Activated naive CD8-positive, alpha-beta T cell treated with anti-CD3 and anti-CD28 coated beads for 36 hours (primary cell): ENCODE data around the gene LRGUK. TPM values are rescaled to one million over a fixed set of nuclear protein-coding genes. Genes with fewer than 3 reads are reported as not detected.

Source experiments
- DNase-seq: peaks from one replicate; pipeline ENCODE4 v3.0.0; 2021
- H3K27ac Mint-ChIP-seq: one replicate; pipeline ENCODE4 v1.8.0; 2022; ENCODE audit warnings: mild to moderate bottlenecking, moderate library complexity, mixed read lengths
- H3K27me3 Mint-ChIP-seq: one replicate; pipeline ENCODE4 v1.8.0; 2022; ENCODE audit warnings: mild to moderate bottlenecking, mixed read lengths
- H3K36me3 Mint-ChIP-seq: one replicate; pipeline ENCODE4 v1.8.0; 2021; ENCODE audit warnings: mild to moderate bottlenecking, mixed read lengths
- H3K4me1 Mint-ChIP-seq: one replicate; pipeline ENCODE4 v1.8.0; 2021; ENCODE audit warnings: mixed read lengths
- H3K4me3 Mint-ChIP-seq: one replicate; pipeline ENCODE4 v1.8.0; 2022; ENCODE audit warnings: mild to moderate bottlenecking, moderate library complexity, mixed read lengths
- H3K9me3 Mint-ChIP-seq: one replicate; pipeline ENCODE4 v1.8.0; 2022; ENCODE audit warnings: mixed read lengths
- total RNA-seq, 2 experiments: library from RNA; stranded (reverse); gene quantifications; one replicate each; pipeline ENCODE4 v1.2.3, GENCODE V29; 2021

The LRGUK gene
- total RNA-seq, 2 experiments from 2014 or later = 0.12 TPM; not detected in 1

GRCh38 chr7:134187893-134188292 lies 60.8 kb downstream of the LRGUK start:
- Mint-ChIP-seq H3K9me3 (no peaks in the 10 kb centered on the region), H3K4me3 (no peak overlapping the region), H3K27ac (no peak overlapping the region), H3K36me3 (no peaks in the 10 kb centered on the region), H3K27me3 (no peaks in the 10 kb centered on the region), H3K4me1 (no peaks in the 10 kb centered on the region)
- no peak for DNase-seq

GRCh38 chr7:134188311-134188710 lies 61.2 kb downstream of the LRGUK start:
- no peaks in the 10 kb centered on the region for H3K9me3 Mint-ChIP-seq
- no peak overlapping the region for H3K4me3 Mint-ChIP-seq
- no peak overlapping the region for H3K27ac Mint-ChIP-seq
- DNase-seq = no peak
- no peaks in the 10 kb centered on the region for H3K27me3 Mint-ChIP-seq
- no peaks in the 10 kb centered on the region for H3K4me1 Mint-ChIP-seq
- H3K36me3 Mint-ChIP-seq = no peaks in the 10 kb centered on the region

- no peaks in the 10 kb centered on the region for H3K4me1 Mint-ChIP-seq
- no peak overlapping the region for H3K4me3 Mint-ChIP-seq
- no peaks in the 10 kb centered on the region for H3K36me3 Mint-ChIP-seq
- no peak for DNase-seq
- H3K27ac Mint-ChIP-seq = no peak overlapping the region
- H3K9me3 Mint-ChIP-seq = no peaks in the 10 kb centered on the region
- no peaks in the 10 kb centered on the region for H3K27me3 Mint-ChIP-seq
These were observed 62.4 kb downstream of the LRGUK start for GRCh38 chr7:134189559-134189958.

- Mint-ChIP-seq H3K4me3 (no peak overlapping the region), H3K36me3 (no peaks in the 10 kb centered on the region), H3K27me3 (no peaks in the 10 kb centered on the region), H3K9me3 (no peaks in the 10 kb centered on the region), H3K27ac (no peak overlapping the region), H3K4me1 (no peaks in the 10 kb centered on the region)
- DNase-seq = no peak
These were observed 64.7 kb downstream of the LRGUK start for GRCh38 chr7:134191876-134192275.

DNA sequence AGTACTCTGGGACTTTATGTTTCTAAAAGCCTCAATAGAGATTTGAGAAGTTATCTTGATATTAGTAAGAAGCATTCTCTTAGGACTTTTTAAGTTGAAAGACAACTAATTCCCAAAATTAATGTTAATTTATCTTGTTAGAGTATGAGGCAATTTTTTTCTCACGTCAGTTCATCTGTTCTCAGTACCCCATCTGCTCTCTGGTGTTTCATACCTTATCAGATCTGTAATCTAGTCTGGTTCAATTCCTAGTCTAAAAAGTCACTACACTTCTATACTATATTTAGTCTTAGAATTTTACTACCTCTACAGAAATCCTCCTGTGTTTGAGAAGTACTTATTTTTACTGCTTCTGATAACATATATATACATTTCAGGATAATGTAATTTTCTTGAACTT lies 66.1 kb downstream of the LRGUK start:
- Mint-ChIP-seq H3K4me1 (no peaks in the 10 kb centered on the region), H3K36me3 (no peaks in the 10 kb centered on the region), H3K27me3 (no peaks in the 10 kb centered on the region), H3K4me3 (no peak overlapping the region), H3K27ac (no peak overlapping the region), H3K9me3 (no peaks in the 10 kb centered on the region)
- DNase-seq = no peak

GRCh38 chr7:134195252-134195651 lies 68.1 kb downstream of the LRGUK start:
- Mint-ChIP-seq H3K36me3 (no peaks in the 10 kb centered on the region), H3K4me3 (no peak overlapping the region), H3K27me3 (no peaks in the 10 kb centered on the region)

GRCh38 chr7:134196439-134196838 lies 69.3 kb downstream of the LRGUK start:
- H3K27ac Mint-ChIP-seq = no peak overlapping the region

More at GRCh38 chr7:134195252-134195651, 68.1 kb downstream of the LRGUK start:
- Mint-ChIP-seq H3K9me3 (no peaks in the 10 kb centered on the region), H3K27ac (no peak overlapping the region), H3K4me1 (no peaks in the 10 kb centered on the region)
- DNase-seq = no peak

GRCh38 chr7:134197345-134197744 lies 70.2 kb downstream of the LRGUK start:
- Mint-ChIP-seq H3K27me3 (no peaks in the 10 kb centered on the region), H3K9me3 (no peaks in the 10 kb centered on the region), H3K27ac (no peak overlapping the region), H3K36me3 (no peaks in the 10 kb centered on the region), H3K4me3 (no peak overlapping the region), H3K4me1 (no peaks in the 10 kb centered on the region)
- no peak for DNase-seq

More at GRCh38 chr7:134196439-134196838, 69.3 kb downstream of the LRGUK start:
- H3K4me3 Mint-ChIP-seq = no peak overlapping the region
- H3K9me3 Mint-ChIP-seq = no peaks in the 10 kb centered on the region
- H3K27me3 Mint-ChIP-seq = no peaks in the 10 kb centered on the region
- H3K36me3 Mint-ChIP-seq = no peaks in the 10 kb centered on the region
- no peak for DNase-seq
- no peaks in the 10 kb centered on the region for H3K4me1 Mint-ChIP-seq

GRCh38 chr7:134200970-134201369 lies 73.8 kb downstream of the LRGUK start:
- H3K9me3 Mint-ChIP-seq = no peaks in the 10 kb centered on the region
- H3K4me3 Mint-ChIP-seq = no peak overlapping the region
- DNase-seq = no peak
- no peaks in the 10 kb centered on the region for H3K27me3 Mint-ChIP-seq
- no peaks in the 10 kb centered on the region for H3K36me3 Mint-ChIP-seq
- H3K4me1 Mint-ChIP-seq = no peaks in the 10 kb centered on the region
- H3K27ac Mint-ChIP-seq = no peak overlapping the region

GRCh38 chr7:134201569-134202261 lies 74.6 kb downstream of the LRGUK start:
- no peaks in the 10 kb centered on the region for H3K27me3 Mint-ChIP-seq
- no peak overlapping the region for H3K27ac Mint-ChIP-seq
- no peak for DNase-seq
- no peaks in the 10 kb centered on the region for H3K36me3 Mint-ChIP-seq
- no peak overlapping the region for H3K4me3 Mint-ChIP-seq
- H3K9me3 Mint-ChIP-seq = no peaks in the 10 kb centered on the region
- no peaks in the 10 kb centered on the region for H3K4me1 Mint-ChIP-seq

- Mint-ChIP-seq H3K36me3 (no peaks in the 10 kb centered on the region), H3K27me3 (no peaks in the 10 kb centered on the region), H3K4me3 (no peak overlapping the region), H3K27ac (no peak overlapping the region), H3K9me3 (no peaks in the 10 kb centered on the region), H3K4me1 (no peaks in the 10 kb centered on the region)
- no peak for DNase-seq
These were observed 76.2 kb downstream of the LRGUK start for GRCh38 chr7:134203186-134203889.

GRCh38 chr7:134209322-134210015 lies 82.3 kb downstream of the LRGUK start:
- Mint-ChIP-seq H3K4me3 (no peak overlapping the region), H3K9me3 (no peaks in the 10 kb centered on the region), H3K36me3 (no peaks in the 10 kb centered on the region), H3K4me1 (no peaks in the 10 kb centered on the region), H3K27ac (no peak overlapping the region), H3K27me3 (peaks cover 3% of the 10 kb centered on the region)
- DNase-seq = no peak

GRCh38 chr7:134210227-134210626 lies 83.1 kb downstream of the LRGUK start:
- DNase-seq = no peak
- Mint-ChIP-seq H3K4me3 (no peak overlapping the region), H3K9me3 (no peaks in the 10 kb centered on the region), H3K27ac (no peak overlapping the region), H3K27me3 (peaks cover 3% of the 10 kb centered on the region), H3K36me3 (no peaks in the 10 kb centered on the region), H3K4me1 (no peaks in the 10 kb centered on the region)

DNA sequence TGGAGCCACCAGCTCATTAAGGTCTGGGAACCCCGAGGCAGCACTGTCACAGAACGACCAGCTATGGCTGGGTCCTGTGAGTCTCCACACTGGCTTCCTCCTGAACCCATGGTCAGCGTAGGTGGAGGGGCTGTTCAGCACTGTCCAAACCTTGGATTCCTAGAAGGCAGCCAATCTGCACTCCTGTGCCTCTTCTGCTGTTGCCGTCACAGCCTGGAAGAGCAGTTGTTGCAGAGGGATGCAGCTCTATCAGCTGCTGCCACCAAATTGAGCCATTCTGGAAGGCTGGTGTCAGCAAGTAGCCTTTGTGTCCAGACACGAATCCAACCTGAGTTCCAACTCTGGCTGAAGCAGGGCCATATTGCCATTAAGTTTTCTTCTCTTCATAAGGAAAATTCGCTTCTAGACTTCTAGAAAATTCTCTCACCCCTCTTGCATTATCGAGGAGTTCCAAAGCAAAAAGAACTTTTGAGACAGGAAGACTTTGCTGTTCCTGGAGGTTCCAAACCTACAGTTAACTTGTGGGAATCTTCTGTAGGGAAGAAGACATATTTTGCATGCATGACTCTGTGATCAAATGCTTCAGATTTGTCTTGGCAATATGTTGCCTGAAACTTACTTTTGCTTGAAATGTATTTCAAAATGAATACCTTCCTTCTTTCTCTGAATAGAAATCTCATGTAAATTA lies 84.0 kb downstream of the LRGUK start:
- Mint-ChIP-seq H3K27me3 (peaks cover 3% of the 10 kb centered on the region), H3K4me3 (no peak overlapping the region), H3K4me1 (no peaks in the 10 kb centered on the region), H3K36me3 (no peaks in the 10 kb centered on the region), H3K9me3 (no peaks in the 10 kb centered on the region), H3K27ac (no peak overlapping the region)
- DNase-seq = no peak

DNA sequence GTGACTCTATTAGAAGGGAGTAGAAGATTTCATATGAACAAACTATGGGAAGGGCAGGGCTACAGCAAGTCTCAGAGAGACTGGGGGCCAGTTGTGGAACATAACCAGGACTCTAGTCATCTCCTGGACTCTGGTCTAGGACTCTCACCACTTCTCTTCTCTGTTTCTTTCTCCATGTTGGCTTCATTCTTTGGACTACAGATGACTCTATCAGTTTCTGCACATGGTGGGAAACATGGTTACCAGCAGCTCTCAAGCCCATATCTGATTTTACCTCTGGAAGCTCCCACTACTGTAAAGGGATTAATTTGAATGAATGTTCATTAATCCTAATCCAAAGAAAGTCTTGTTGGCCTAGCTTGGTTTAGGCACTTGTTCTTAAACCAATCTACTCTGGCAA lies 84.7 kb downstream of the LRGUK start:
- no peak for DNase-seq
- Mint-ChIP-seq H3K36me3 (no peaks in the 10 kb centered on the region), H3K9me3 (no peaks in the 10 kb centered on the region), H3K27ac (no peak overlapping the region), H3K4me1 (no peaks in the 10 kb centered on the region), H3K27me3 (peaks cover 3% of the 10 kb centered on the region), H3K4me3 (no peak overlapping the region)
